Gastrocnemius medialis (tissue), 4 donors: ENCODE data around the gene NBEA.

Experiments used
- POLR2A ChIP-seq, 2 donors: fragments of 450-650 bp; IDR thresholded peaks; one replicate each; pipeline ENCODE4 v1.6.1; 2017; ENCODE audit warnings: antibody characterized with exemption in 2 of 2, mild to moderate bottlenecking in 2 of 2, moderate library complexity in 2 of 2
- TF ChIP-seq, protein P1 (sequence below), 5 experiments: fragments of 450-650 bp in 3 of 5; fragments of 200-600 bp in 2 of 5; sonication (generic) in 2 of 5; IDR thresholded peaks in 4 of 5; conservative IDR thresholded peaks in 1 of 5; 1 replicate in 4 of 5; 2 replicates in 1 of 5; pipeline ENCODE4 v1.5.1; 2016 to 2019; ENCODE audit warnings: antibody characterized with exemption in 5 of 5, mild to moderate bottlenecking in 3 of 5, moderate library complexity in 3 of 5

DNA sequence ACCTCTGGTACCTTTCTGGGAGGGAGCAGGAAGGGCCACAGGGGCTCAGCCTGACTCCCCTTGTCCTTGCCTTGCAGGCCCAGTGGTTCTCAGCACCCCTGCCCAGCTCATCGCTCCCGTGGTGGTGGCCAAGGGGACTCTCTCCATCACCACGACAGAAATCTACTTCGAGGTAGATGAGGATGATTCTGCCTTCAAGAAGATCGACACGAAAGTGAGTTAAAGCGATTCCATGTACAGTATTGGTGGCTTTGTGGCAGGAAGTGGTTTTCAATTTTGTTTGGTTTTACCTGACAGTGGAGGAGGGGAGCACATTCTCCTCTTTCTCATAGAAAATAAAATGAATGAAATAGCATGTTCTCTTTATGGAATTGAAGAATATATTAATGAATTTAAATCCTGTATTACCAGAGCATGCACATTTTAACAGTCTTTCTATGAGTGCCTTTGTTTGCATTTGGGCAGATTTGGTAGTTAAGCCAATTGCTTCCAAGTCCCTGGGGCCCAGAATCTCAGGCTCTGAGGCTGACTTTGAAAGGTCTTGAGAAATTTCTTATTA is 530.3 kb downstream of the NBEA start:
- TF ChIP-seq, protein P1, sequence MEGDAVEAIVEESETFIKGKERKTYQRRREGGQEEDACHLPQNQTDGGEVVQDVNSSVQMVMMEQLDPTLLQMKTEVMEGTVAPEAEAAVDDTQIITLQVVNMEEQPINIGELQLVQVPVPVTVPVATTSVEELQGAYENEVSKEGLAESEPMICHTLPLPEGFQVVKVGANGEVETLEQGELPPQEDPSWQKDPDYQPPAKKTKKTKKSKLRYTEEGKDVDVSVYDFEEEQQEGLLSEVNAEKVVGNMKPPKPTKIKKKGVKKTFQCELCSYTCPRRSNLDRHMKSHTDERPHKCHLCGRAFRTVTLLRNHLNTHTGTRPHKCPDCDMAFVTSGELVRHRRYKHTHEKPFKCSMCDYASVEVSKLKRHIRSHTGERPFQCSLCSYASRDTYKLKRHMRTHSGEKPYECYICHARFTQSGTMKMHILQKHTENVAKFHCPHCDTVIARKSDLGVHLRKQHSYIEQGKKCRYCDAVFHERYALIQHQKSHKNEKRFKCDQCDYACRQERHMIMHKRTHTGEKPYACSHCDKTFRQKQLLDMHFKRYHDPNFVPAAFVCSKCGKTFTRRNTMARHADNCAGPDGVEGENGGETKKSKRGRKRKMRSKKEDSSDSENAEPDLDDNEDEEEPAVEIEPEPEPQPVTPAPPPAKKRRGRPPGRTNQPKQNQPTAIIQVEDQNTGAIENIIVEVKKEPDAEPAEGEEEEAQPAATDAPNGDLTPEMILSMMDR (IDR thresholded peaks at IDR 0.05 in 4 of 5, conservative IDR thresholded peaks at IDR 0.05 in 1 of 5) = no peak
- TF ChIP-seq POLR2A (IDR thresholded peaks at IDR 0.05) = no peak
